ENCODE data around the gene CTF1. TPM values are rescaled to one million over a fixed set of nuclear protein-coding genes. Genes with fewer than 3 reads are reported as not detected.

CTF1 gene
- total RNA-seq, 1 experiment from 2014 or later, result 1.4 TPM

- H3K27me3 ChIP-seq (ENCODE audit: insufficient read depth, low read length), result no peaks in the 10 kb centered on the region
- H3K9ac ChIP-seq (ENCODE audit: low read length), result no peak overlapping the region
- no TSS peak for BruUV-seq (replicated peaks)
- H3K4me2 ChIP-seq (ENCODE audit: low read length), result no peak overlapping the region
- no peak for TF ChIP-seq ELF1 (IDR thresholded peaks at IDR 0.05; ENCODE audit: borderline replicate concordance, low read depth)
- no peak for TF ChIP-seq EGR1 (IDR thresholded peaks at IDR 0.05; ENCODE audit: low read depth)
- TF ChIP-seq RAD21 (IDR thresholded peaks at IDR 0.05; ENCODE audit: low read depth), result no peak
- no peak for TF ChIP-seq EZH2phosphoT487 (IDR thresholded peaks at IDR 0.05; ENCODE audit: borderline replicate concordance)
- no peak overlapping the region for H3K4me3 ChIP-seq (replicated peaks in 1 of 2; ENCODE audit: low read depth in 1 of 2, low read length in 2 of 2)
- H3K9me2 ChIP-seq (ENCODE audit: insufficient read depth), result no peaks in the 10 kb centered on the region
- H3K36me3 ChIP-seq (ENCODE audit: control insufficient read depth in 1 of 2, insufficient read depth in 2 of 2, low read length in 2 of 2), result peaks cover 15 to 17% of the 10 kb centered on the region in 2 experiments; a peak in 3 of 4 replicates
- H4K20me1 ChIP-seq (ENCODE audit: insufficient read depth), result no peaks in the 10 kb centered on the region
- H3K79me2 ChIP-seq (ENCODE audit: insufficient read depth, low read length), result no peaks in the 10 kb centered on the region
- ChIA-PET CTCF (no interaction called here), RAD21 (ENCODE audit: low non-redundant PET in 1 of 2, low total read pairs in 2 of 2, uncharacterized antibody in 2 of 2, unreplicated experiment in 2 of 2) (no interaction called here), POLR2A (no interaction called here)
- H2AFZ ChIP-seq (ENCODE audit: low read depth, low read length, poor library complexity, severe bottlenecking), result no peak overlapping the region
- ATAC-seq (no peak), DNase-seq (ENCODE audit: low read depth, low spot score) (no peak)
- no peak overlapping the region for H3K27ac ChIP-seq (ENCODE audit: low read depth, low read length)
- intact Hi-C loops (cut with micrococcal nuclease), result no loop called here
- no peaks in the 10 kb centered on the region for H3K9me3 ChIP-seq (ENCODE audit: control insufficient read depth in 1 of 2, insufficient read depth in 1 of 2, low read depth in 1 of 2, low read length in 2 of 2)
- no peaks in the 10 kb centered on the region for H3K4me1 ChIP-seq (ENCODE audit: control insufficient read depth in 1 of 2, insufficient read depth in 2 of 2, low read length in 2 of 2)
Measured at GRCh38 chr16:30884760-30885159, 11.7 kb upstream of the CTF1 start.

DNA sequence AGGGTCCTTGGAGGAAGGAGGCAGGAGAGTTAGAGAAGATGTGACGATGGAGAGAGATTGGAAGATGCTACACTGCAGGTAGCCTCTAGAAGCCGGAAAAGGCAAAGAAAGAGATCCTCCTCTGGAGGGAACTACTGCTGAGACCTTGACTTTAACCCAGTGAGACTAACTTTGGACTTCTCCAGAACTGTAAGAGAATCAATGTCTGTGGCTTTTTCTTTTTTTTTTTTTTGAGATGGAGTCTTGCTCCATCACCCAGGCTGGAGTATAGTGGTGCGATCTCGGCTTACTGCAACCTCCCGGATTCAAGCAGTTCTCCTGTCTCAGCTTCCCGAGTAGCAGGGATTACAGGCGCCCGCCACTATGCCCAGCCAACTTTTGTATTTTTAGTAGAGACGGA lies 11.2 kb upstream of the CTF1 start:
- intact Hi-C loops (cut with micrococcal nuclease), result no loop called here
- Histone ChIP-seq H3K27ac (ENCODE audit: low read depth, low read length) (no peak overlapping the region), H3K4me1 (ENCODE audit: control insufficient read depth in 1 of 2, insufficient read depth in 2 of 2, low read length in 2 of 2) (no peaks in the 10 kb centered on the region), H3K4me2 (ENCODE audit: low read length) (no peak overlapping the region), H2AFZ (ENCODE audit: low read depth, low read length, poor library complexity, severe bottlenecking) (no peak overlapping the region), H4K20me1 (ENCODE audit: insufficient read depth) (no peaks in the 10 kb centered on the region), H3K36me3 (ENCODE audit: control insufficient read depth in 1 of 2, insufficient read depth in 2 of 2, low read length in 2 of 2) (peaks cover 15 to 17% of the 10 kb centered on the region in 2 experiments; a peak in 3 of 4 replicates), H3K9ac (ENCODE audit: low read length) (no peak overlapping the region), H3K27me3 (ENCODE audit: insufficient read depth, low read length) (no peaks in the 10 kb centered on the region), H3K9me2 (ENCODE audit: insufficient read depth) (no peaks in the 10 kb centered on the region), H3K9me3 (ENCODE audit: control insufficient read depth in 1 of 2, insufficient read depth in 1 of 2, low read depth in 1 of 2, low read length in 2 of 2) (no peaks in the 10 kb centered on the region), H3K79me2 (ENCODE audit: insufficient read depth, low read length) (no peaks in the 10 kb centered on the region), H3K4me3 (replicated peaks in 1 of 2; ENCODE audit: low read depth in 1 of 2, low read length in 2 of 2) (no peak overlapping the region)
- DNase-seq (ENCODE audit: low read depth, low spot score) (no peak), ATAC-seq (no peak)
- BruUV-seq (replicated peaks), result no TSS peak
- ChIA-PET POLR2A (no interaction called here), RAD21 (ENCODE audit: low non-redundant PET in 1 of 2, low total read pairs in 2 of 2, uncharacterized antibody in 2 of 2, unreplicated experiment in 2 of 2) (no interaction called here), CTCF (no interaction called here)
- TF ChIP-seq YY1 (IDR thresholded peaks at IDR 0.05; ENCODE audit: extremely low read depth, insufficient replicate concordance, low read depth, low read length) (no peak), CBX3 (IDR thresholded peaks at IDR 0.05; ENCODE audit: low read depth) (no peak), EGR1 (IDR thresholded peaks at IDR 0.05; ENCODE audit: low read depth) (no peak), MAX (IDR thresholded peaks at IDR 0.05) (no peak), CEBPB (IDR thresholded peaks at IDR 0.05; ENCODE audit: low read depth) (no peak), FOSL1 (IDR thresholded peaks at IDR 0.05; ENCODE audit: low read depth) (no peak), ELF1 (IDR thresholded peaks at IDR 0.05; ENCODE audit: borderline replicate concordance, low read depth) (no peak), ZBTB33 (IDR thresholded peaks at IDR 0.05; ENCODE audit: extremely low read depth, insufficient replicate concordance, low read length) (no peak), ZFX (IDR thresholded peaks at IDR 0.05) (no peak)
- TF ChIP-seq, protein P1, sequence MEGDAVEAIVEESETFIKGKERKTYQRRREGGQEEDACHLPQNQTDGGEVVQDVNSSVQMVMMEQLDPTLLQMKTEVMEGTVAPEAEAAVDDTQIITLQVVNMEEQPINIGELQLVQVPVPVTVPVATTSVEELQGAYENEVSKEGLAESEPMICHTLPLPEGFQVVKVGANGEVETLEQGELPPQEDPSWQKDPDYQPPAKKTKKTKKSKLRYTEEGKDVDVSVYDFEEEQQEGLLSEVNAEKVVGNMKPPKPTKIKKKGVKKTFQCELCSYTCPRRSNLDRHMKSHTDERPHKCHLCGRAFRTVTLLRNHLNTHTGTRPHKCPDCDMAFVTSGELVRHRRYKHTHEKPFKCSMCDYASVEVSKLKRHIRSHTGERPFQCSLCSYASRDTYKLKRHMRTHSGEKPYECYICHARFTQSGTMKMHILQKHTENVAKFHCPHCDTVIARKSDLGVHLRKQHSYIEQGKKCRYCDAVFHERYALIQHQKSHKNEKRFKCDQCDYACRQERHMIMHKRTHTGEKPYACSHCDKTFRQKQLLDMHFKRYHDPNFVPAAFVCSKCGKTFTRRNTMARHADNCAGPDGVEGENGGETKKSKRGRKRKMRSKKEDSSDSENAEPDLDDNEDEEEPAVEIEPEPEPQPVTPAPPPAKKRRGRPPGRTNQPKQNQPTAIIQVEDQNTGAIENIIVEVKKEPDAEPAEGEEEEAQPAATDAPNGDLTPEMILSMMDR (IDR thresholded peaks at IDR 0.05 in 2 of 3, conservative IDR thresholded peaks at IDR 0.05 in 1 of 3; ENCODE audit: borderline replicate concordance in 1 of 3, insufficient read depth in 1 of 3, low read depth in 2 of 3, low read length in 2 of 3), result no peak
- TF ChIP-seq, protein P2, sequence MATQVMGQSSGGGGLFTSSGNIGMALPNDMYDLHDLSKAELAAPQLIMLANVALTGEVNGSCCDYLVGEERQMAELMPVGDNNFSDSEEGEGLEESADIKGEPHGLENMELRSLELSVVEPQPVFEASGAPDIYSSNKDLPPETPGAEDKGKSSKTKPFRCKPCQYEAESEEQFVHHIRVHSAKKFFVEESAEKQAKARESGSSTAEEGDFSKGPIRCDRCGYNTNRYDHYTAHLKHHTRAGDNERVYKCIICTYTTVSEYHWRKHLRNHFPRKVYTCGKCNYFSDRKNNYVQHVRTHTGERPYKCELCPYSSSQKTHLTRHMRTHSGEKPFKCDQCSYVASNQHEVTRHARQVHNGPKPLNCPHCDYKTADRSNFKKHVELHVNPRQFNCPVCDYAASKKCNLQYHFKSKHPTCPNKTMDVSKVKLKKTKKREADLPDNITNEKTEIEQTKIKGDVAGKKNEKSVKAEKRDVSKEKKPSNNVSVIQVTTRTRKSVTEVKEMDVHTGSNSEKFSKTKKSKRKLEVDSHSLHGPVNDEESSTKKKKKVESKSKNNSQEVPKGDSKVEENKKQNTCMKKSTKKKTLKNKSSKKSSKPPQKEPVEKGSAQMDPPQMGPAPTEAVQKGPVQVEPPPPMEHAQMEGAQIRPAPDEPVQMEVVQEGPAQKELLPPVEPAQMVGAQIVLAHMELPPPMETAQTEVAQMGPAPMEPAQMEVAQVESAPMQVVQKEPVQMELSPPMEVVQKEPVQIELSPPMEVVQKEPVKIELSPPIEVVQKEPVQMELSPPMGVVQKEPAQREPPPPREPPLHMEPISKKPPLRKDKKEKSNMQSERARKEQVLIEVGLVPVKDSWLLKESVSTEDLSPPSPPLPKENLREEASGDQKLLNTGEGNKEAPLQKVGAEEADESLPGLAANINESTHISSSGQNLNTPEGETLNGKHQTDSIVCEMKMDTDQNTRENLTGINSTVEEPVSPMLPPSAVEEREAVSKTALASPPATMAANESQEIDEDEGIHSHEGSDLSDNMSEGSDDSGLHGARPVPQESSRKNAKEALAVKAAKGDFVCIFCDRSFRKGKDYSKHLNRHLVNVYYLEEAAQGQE (IDR thresholded peaks at IDR 0.05; ENCODE audit: low read depth), result no peak

Measured in HCT116 (cell line).